HG03571 (cell line): ENCODE data around the gene CTDP1.

Source experiments
- ATAC-seq: cut with Tn5 transposase; IDR thresholded peaks from one replicate; pipeline ENCODE4 v1.9.1; 2021; ENCODE audit not compliant: unreplicated experiment

Gene CTDP1

DNA sequence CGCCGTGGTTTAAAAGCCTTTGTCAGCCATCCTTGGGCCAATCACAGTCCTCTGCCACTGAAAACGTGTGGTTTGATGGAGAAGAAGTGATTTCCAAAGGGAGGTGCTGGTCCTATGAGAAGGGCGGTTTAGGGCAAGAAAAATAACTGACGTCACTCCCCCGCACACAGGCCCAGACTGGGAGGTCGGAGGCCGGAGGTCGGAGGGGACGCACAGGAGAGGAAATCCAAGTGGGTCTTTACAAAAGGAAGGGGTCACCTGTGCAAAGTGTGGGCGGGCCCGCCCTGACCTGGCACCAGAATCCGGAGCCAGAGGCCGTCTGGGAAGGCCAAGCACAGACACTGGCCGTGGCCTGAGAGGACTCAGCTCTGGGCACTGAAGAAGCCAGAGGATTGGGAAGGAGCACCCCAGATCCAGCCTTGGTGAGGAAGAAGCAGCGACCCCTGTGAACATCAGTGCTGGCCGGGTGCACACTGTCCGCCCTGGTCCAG, 100.1 kb downstream of the CTDP1 start:
- no peak for ATAC-seq

DNA sequence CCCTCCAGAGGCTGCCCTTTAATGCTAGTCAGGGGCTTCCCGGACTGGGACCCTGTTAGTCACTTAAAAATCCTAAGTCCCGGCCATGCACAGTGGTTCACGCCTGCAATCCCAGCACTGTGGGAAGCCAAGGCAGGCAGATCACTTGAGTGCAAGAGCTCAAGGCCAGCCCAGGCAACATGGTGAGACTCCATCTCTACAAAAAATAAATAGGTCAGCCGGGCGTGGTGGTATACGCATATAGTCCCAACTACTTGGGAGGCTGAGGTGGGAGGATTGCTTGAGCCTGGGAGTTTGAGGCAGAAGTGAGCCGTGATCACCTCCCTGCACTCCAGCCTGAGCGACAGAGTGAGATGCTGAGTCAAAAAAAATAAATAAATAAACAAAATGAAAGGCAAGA, 100.9 kb downstream of the CTDP1 start:
- no peak for ATAC-seq

DNA sequence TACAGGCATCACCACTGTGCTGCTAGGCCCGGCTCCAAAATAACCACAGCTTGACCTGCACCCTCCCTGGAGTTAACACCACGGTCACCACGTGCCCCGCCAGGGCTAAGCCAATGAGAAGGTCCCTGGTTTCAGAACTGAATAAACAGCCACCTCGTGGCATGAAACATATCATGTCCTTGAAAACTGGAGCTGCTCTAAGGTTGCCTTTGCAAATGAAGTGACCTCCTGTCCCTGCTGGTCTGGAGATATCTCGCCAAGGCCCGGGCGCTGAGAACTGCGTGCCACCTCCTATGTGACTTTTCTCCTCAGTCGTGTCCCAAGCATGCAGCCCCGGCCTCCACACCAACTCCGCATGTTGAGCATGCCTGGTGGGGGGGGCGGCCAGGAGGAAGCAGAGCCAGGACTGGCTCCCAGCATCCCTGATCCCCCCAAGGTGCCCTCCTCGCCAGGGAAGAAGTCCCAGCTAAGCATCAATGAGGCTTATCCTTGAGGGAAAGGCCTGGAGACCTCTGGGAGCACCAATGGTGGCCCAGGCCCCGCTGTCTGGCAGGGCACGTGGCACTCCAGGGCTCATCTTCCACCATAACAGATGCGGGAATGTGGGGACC, 101.8 kb downstream of the CTDP1 start:
- no peak for ATAC-seq

DNA sequence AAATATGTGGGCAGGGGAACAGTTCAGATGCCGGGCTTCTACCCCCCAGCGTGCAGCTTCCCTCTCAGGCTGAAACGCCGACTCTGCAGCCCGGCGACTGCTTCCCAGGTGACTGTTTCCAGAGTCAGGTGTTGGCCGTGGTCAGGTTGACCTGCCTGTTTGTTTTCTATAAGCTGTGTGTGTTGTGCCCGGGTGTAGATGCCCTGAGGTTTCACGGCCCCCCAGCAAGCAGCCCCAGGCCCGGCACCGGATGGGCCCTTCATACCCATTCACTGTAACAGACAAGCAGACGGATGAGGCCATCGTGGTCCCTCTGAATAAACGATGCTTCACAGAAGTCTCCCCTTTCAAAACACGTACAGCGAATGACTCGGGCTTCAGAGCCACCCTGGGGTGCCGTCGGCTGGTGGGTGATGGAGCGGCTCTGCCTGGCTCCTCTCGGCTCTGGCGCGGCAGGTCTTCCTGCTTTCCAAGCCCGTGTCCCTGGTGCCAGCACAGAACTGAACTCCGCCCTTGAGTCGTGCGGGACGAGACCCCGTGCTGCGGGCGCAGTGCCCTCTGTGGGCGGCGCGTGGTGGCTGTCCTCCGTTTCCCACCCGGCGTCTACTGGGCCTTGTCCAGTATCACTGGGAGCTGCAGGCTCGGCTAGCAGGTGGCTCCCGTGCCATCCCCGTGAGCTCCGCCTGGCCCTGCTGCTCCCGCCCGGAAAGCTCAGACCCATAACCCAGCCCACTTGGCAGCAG, 103.1 kb downstream of the CTDP1 start:
- ATAC-seq: no peak

DNA sequence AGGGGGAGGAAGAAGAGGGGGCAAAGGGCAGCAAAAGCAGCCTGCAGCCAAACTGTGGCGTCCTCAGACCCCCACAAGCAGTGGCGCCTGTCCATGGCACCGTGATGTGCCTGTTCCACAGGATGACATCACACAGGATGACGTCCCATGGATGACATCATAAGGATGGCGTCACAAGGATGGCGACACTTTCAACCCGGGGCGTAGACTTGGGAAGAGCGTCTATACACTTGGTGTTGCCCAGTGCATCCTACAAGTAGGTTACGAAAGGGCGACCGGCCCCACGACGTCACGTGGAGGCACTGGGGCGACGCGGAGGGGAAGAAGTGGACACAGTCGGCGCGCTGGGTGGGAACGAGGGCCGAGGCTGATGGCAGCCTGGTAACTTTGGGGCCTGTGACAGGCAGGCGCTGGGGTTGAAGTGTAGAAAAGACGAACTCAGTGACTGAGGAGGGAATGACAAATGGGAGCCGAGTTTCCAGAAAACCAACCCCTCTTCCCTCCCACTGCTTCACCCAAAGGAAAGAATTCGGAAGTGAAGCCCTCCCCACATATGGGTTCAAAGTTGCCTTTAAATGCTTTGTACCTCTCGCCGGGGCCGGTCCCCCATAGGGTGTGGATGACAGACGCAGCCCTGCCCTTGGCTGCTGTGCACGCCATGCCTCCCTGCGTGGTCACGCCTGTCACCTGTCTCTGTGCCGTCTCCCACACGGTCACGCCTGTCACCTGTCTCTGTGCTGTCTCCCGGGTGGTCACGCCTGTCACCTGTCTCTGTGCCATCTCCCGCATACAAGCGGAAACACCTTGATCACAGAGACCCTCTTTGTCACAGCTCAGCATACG, 104.7 kb downstream of the CTDP1 start:
- no peak for ATAC-seq

DNA sequence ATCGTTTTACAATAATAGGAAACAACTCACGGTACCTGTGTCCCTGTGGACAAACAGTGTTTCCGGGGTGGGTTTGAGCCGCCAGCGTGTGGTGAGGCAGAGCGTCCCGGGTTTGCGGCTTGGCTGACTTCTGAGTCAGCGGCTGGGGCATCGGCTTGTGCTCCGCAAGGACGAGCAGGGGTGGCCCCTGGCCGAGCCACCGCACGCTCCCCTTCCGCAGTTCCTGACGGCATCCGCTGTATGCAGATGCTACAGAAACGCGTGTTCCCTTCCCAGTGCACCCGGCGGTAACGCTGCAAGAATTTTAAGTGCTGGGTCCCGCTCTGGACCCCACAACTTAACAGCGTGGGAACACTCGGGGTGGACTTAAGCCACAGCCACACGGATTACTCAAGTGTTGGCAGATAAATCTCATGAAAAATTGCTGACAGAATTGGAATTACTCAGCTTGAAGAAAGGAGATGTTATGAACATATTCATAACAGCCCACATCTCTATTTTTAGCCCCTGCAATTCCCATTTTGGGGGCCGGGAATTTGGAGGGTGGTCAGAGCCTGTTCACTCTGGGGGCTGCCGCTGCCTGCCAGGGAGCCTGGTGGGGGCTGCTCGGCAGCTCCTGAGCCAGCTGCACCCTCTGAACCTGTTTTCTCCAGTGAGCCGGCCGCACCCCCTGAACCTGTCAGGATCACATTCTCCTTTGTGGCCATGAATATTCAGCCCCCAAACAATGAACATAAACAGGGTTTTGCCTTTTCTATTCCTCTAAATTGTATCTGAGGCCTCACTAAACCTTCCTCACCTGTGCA, 105.6 kb downstream of the CTDP1 start:
- ATAC-seq: no peak

DNA sequence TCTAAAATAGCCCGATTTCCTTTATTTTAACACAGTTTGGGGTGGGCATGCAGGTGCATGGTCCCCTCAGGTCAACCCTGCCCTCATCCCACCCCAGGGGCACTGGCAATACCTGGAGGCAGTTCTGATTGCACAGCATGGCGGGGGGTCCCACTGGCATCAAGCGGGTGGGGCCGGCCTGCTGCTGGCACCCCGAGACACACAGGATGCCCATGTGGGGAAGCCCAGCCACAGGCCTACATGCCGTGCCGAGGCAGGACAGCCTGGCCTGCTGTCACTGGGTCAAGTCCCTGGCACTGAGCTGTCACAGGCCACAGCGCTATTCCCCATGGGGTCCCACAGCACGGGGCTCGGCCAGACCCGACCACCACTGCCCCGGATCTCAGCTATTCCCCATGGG, 106.2 kb downstream of the CTDP1 start:
- no peak for ATAC-seq

DNA sequence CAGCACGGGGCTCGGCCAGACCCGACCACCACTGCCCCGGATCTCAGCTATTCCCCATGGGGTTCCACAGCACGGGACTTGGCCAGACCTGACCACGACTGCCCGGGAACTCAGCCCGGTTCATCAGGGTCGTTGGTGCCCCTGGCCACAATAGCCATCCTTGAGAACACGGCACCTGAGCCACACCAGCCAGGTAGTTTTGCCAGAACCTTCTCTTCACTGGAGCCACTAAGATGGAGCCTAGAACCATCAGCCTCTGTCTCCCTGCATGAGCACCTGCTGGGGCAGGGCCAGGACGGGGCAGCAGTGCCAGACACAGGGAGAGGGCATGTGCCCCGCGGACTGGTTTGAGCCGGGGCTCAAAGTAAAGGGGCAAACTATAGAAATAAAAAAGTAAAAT, 106.7 kb downstream of the CTDP1 start:
- no peak for ATAC-seq

DNA sequence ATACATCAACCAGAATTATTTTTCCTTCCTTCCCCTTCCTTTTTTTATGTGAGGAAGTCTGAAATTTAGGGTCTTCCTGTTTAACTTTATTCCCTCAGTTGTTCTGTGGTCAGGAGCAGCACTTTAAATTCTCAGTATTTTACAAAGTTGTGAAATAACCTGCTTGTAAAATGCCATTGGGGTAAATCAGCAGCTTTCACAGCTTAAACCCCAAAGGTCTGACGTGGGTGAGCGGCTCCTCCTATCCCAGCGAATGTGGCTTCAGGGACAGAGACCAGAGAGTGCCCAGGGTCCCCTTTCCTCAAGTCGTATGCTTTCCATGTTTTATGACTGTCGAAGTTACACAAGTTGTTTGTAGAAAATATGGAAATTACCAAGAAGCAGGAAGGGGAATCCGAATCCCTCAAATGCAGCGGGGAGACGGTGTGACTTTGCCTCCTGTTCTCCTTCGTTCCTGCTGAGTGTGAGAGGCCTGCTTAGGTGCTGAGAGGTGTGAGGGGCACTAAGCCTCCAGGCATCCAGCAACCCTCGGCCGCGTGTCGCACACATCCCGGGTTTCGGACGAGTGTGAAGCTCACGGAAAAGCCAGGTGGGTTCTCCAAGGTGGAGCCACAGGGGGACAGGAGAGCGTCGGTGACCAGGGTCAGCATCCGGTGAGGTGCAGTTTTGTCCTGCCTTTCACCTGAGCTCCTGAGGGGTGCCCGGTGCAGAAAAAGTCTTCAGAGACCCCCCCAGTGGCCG, 107.4 kb downstream of the CTDP1 start:
- no peak for ATAC-seq

DNA sequence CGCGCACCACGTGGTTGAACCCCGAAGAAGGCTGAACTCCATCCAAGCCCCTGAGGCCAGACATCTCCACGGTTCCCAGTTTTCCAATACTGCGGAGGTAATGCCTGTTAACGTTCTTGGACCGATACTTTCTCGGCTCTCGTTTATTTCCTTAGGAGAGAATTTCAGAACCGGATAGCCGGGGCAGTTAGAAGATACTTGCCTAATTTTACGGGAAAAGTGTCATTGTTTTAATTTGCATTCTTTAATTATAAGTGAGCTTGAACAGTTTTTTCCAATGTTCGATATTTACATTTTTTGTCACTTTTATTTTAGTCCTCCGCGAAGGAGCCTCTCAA, 107.9 kb downstream of the CTDP1 start:
- no peak for ATAC-seq

DNA sequence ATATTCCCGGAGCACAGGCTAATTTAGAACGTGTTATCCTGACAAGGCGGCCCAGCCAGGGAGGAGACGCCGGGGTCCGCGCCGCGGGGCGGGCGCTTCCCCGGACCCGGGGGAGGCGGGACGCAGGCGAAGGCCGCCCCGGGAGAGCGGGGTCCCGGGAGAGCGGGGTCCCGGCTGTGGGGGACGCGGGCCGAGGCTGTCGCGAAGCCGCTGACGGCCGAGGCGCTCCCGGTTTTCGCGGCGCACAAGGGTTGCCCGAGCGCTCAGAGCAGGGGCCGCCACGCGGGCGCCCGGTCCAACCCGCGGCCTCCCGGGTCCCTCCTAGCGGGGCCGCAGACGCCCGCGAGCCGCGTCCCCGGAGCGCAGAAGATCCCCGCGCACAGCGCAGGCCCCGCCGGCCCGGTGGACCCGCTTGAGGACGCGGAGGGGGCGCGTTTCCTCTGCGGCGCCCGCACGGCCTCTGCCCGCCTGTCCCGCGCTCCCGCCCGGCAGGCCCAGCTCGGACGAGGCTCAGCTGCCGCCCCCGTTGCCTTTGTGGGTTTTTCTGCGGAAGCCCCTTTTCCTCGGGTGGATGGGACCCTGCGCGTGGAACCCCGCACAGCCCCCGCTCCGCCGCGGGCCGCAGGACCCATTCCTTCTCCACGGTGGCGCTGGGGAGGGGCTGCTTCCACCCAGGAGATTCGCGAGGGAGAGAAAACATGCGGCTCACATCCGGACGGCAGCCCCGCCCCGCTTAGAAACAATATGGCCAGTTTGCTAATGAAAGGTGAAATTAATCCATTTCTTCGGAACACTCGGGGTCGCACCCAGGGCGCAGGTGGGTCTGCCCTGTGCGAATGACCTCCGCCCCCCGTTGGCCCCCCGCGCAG, 108.5 kb downstream of the CTDP1 start:
- ATAC-seq: no peak

DNA sequence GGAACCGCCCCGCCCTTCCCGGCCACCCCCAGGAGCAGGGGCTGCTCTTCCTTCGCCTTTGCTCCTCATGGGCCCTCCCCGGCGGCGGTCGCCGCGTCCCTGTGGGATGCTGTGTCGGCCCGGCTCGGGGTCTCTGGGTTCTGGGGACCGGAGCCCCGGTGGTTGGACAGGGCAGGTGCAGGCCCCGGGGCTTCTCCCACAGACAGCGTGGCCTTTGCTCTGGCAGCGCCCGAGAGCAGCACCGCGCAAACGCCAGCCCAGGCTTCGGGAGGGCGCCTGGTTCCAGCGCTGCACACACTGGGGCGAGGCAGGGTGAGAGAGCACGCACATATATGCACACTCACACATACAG, 109.1 kb downstream of the CTDP1 start:
- no peak for ATAC-seq

DNA sequence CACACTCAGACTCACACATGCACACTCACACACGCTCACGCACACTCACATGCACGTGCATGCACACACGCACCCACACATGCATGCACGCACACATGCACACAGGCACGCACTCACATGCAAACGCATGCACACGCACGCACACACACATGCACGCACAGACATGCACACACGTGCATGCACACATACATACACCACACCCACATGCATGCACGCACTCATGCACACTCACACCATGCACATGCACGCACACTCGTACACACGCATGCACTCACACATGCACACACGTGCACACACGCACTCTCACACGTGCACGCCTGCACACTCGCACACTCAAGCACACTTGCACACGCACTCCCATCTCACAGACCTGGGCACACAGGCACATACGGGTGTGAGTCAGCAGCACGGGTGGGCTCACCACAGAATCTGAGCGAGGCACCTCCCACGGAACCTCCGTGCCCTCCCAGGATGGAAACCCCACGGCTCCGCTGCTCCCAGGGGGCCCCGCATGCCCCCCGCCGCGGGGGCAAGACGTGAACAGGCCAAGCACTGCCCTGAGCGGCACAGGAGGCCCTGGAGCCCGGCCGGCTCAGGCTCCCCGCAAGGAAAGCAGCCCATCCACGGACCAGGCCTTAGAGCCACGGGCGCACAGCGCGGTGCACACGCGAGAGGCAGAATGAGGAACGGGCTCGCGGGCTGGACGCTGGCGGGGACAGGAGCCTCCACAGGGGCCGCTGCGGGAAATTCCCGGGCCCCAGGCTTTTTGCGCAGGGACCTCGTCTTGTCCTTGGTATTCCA, 109.7 kb downstream of the CTDP1 start:
- no peak for ATAC-seq

DNA sequence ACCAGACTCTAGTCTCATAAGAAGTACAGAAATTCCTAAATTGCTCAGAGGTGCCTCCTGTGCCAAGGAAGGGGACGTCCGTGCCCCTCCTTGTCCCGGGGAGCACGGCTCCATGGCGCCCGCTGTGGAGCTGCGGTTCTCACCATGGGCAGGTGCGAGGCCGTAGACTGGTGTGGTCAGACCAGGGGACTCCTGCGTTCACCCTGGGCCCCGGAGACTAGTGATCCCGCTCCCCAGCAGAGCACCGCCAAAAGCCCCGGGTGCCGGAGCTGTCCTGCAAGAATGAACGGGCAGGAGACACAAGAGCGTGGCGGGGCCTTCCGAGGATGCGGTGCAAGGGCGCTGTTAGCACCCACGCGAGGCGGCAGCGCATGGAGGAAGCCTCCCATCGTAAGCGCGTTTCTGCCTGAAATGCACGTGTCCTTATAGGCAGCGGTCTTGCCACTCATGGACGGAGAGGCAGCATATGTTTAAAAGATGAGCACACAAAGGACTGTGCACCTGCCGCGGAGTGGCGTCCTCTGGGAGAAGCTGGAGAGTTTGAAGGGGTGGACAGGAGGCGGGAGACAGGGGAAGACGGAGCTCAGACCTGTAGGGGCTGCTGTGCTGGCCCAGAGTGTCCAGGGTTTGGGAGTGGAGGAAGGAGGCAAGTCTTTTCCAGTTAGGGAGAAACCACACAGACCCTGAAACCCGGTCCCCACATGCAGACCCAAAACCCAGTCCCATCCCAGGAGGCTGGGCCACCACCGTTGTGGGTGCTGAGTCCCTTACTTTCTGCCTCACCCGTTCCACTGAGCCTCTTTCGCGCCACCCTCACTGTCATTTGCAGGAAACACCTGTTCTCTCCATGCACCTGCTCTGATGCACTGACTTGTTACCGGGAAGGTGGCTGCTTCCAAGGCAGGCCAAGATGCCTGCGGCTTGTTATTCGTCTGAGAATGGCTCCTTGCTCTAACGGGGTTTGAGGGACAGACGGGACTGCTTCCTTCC, 110.6 kb downstream of the CTDP1 start:
- no peak for ATAC-seq

DNA sequence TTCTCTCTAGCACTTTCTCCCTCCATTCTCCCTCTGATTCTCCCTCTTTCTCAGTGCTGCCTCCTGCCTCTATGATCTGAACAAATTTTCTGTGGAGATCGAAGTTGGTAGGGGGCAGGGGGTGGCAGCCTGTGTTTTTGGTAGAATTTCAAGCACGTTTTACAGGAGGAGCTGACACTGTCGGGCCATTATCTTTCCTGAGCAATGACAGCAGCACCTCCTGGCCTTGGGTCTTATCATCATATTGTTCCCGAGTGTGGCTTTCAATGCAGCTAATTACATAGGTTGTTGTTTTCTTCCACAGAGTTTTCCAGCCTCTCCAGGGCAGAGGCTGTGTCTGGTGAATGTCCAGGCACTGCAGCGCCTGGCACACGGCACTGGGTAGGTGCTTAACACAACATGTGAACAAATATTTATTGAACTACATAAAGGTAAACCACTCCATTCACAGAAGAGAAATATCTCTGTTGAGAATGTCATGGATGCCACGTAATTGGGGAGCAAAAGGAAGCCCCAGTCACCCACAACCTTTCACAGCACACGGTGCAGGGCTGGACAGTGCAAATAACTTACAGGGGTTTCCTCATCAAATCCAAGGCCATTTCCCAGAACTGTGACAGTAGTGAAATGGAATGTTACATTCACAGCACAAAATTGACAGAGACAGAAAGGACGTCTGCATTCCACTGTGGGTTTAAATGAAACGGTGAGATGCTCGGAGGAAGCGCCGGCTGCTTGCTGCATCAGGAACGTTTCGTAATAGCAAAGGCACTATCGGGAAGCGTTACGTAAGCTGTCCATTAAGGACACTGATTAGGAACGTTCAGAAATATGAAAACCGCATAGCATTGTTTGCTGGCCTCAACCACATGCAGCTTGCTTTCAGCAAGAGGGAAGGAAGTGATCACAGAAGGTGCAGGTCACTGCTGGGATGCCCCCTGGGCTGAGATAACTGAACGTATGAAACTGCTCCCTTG, 111.7 kb downstream of the CTDP1 start:
- ATAC-seq: no peak
